ENCODE measurements around the gene CTBS. TPM values are rescaled to one million over a fixed set of nuclear protein-coding genes. Genes with fewer than 3 reads are reported as not detected.

Gene CTBS
- total RNA-seq, 1 donor, result 23.0 TPM

DNA sequence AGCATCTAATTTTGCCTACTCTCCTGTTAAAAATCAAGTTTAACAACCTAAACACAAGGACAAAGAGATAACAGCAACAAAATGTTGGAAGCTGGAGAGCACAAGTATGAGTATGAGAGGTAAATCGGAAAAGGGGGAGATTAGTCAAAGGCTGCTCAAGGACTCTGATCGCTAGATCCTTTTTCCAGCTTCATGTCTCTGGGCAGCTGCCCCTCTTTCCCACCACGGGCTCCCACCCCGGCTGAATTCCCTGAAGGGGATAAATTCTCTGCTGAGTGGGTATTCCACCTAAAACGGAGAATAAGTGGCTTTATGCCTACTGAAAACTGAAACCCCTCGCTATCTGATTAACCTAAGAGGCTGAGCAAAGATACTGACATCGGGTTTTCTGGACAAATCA lies 696 bp upstream of the CTBS start:
- H3K4me3 ChIP-seq (ENCODE audit: low read depth, low read length), result no peak overlapping the region
- TF ChIP-seq, protein P1, sequence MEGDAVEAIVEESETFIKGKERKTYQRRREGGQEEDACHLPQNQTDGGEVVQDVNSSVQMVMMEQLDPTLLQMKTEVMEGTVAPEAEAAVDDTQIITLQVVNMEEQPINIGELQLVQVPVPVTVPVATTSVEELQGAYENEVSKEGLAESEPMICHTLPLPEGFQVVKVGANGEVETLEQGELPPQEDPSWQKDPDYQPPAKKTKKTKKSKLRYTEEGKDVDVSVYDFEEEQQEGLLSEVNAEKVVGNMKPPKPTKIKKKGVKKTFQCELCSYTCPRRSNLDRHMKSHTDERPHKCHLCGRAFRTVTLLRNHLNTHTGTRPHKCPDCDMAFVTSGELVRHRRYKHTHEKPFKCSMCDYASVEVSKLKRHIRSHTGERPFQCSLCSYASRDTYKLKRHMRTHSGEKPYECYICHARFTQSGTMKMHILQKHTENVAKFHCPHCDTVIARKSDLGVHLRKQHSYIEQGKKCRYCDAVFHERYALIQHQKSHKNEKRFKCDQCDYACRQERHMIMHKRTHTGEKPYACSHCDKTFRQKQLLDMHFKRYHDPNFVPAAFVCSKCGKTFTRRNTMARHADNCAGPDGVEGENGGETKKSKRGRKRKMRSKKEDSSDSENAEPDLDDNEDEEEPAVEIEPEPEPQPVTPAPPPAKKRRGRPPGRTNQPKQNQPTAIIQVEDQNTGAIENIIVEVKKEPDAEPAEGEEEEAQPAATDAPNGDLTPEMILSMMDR (IDR thresholded peaks at IDR 0.05; ENCODE audit: insufficient read depth, low read length), result no peak
- no peak for DNase-seq (ENCODE audit: low read depth)

- TF ChIP-seq, protein P1 (IDR thresholded peaks at IDR 0.05; ENCODE audit: insufficient read depth, low read length), result no peak
- peak; percentile 25 for DNase-seq (ENCODE audit: low read depth)
- H3K4me3 ChIP-seq (ENCODE audit: low read depth, low read length), result peak overlapping the region; percentile 86
Measured at GRCh38 chr1:84573481-84573966, 716 bp downstream of the CTBS start.

GRCh38 chr1:84571150-84571535 lies 3.1 kb downstream of the CTBS start:
- H3K4me3 ChIP-seq (ENCODE audit: low read depth, low read length), result no peak overlapping the region
- TF ChIP-seq, protein P1 (IDR thresholded peaks at IDR 0.05; ENCODE audit: insufficient read depth, low read length), result no peak
- peak; percentile 20 for DNase-seq (ENCODE audit: low read depth)

- no peak overlapping the region for H3K4me3 ChIP-seq (ENCODE audit: low read depth, low read length)
- peak; percentile 75 for DNase-seq (ENCODE audit: low read depth)
- TF ChIP-seq, protein P1 (IDR thresholded peaks at IDR 0.05; ENCODE audit: insufficient read depth, low read length), result no peak
Measured at GRCh38 chr1:84570436-84571149, 3.6 kb downstream of the CTBS start.

GRCh38 chr1:84569216-84569615 lies 5.0 kb downstream of the CTBS start:
- no peak overlapping the region for H3K4me3 ChIP-seq (ENCODE audit: low read depth, low read length)
- TF ChIP-seq, protein P1 (IDR thresholded peaks at IDR 0.05; ENCODE audit: insufficient read depth, low read length), result no peak
- no peak for DNase-seq (ENCODE audit: low read depth)

DNA sequence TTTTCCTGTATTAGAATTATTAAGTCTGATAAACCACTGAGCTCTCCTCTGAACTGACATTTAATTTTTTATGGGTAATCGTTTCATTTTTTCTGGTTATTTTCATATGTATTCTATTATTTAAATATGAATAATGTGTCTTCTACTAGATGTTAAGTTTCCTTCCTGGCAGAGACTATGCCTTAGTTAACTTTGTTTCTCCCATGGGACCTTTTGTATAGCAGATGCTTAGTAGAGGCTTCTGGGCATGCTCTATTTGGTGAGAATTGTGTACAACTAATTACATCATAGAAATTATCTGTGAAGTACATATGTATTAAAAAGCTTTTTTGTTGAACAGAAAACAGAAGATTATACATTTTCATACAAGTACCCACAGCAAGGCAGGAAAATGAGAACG lies 23.4 kb downstream of the CTBS start:
- peak; percentile 14 for DNase-seq (ENCODE audit: low read depth)
- no peak overlapping the region for H3K4me3 ChIP-seq (ENCODE audit: low read depth, low read length)
- TF ChIP-seq, protein P1 (IDR thresholded peaks at IDR 0.05; ENCODE audit: insufficient read depth, low read length), result no peak

Measured in fibroblast of the aortic adventitia (primary cell).